ENCODE data around the gene KRTAP4-12.
"Not testable (repeated sequence)": the region's sequence is repeated elsewhere in the genome, so short reads cannot be mapped to it uniquely, and the experiment has no call there.

The KRTAP4-12 gene

GRCh38 chr17:41125064-41125463 lies 1.1 kb upstream of the KRTAP4-12 start:
- DNase-seq = no peak

DNA sequence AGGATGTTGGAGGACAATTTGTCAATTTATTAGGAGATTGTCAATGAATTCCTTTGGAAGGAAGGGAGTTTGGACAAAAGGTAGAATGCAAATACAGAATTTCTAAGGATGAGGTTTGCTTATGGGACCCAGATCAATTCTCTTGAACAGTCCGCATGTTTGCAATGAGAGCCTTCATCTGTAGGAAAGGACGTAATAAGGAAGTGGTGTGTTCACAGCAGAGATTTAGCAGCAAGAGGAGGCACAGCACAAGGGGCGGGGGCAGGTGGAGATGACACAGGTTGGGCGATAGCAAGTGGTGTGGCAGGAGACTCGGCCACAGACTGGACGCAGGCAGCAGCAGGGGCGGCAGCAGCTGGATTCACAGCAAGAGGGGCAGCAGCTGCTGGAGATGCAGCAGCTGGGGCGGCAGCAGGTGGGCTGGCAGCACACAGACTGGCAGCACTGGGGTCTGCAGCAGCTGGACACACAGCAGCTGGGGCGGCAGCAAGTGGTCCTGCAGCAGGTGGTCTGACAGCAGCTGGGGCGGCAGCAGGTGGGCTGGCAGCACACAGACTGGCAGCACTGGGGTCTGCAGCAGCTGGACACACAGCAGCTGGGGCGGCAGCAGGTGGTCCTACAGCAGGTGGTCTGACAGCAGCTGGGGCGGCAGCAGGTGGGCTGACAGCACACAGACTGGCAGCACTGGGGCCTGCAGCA lies 541 bp downstream of the KRTAP4-12 start:
- not testable (repeated sequence) for DNase-seq

DNA sequence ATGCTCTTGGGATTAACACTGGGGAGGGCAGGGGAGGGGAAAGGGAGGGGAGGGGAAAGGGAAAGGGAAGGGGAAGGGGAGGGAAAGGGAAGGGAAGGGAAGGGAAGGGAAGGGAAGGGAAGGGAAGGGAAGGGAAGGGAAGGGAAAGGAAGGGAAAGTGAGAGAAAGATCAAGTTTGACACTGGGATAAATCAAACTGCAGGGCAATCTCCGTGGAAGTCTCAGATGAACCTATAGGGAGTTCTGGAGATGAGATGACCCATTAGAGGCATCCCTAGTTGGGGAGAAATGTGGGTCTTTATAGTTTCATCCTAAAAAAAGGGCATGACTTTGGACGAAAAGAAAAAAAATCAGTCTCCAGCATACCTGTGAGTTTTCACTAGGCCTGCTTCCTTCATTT lies 2.2 kb downstream of the KRTAP4-12 start:
- DNase-seq = no peak

DNA sequence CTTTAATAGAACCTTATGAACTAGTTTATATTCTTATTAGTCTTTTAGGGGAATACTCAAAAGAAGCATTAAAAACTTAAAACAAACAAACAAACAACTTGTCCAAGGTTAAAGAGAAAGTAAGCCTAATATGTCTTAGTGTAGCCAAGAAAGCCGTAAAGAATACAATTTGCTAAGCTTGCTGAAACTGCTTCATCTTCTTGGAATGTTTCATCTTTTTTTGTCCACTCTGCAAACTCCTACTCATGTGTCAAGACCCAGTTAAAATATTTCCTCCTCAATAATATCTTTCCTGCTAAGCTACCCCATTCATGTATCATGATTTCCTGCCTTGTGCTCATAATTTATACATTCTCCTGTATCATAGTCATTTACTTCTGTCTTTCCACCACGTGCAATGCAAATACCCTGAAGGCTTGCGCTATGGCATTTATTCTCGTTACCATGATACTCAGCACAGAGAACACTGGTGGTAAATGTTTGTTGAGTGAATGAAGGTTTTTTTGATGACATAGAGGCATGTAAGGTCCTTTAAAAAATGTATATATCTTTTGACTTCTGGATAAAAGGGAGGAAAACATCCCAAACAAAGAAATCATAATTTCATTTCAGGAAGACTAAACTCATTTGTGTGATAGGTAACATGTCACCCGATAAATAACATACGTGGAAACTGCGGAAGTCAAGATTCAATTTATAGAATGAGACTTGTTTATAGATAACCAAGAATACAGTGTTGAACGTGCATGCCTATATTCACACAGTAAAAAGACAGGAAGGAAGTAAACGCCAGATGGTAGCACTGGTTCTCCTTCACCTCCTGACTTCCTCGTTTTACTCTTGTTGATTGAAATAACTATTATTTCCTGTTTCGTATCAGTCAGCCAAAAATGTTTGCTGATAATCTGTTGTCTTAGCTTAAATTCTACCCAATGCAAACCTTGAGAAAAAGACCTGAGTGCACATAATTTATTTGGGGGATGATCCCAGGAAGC lies 4.0 kb downstream of the KRTAP4-12 start:
- not testable (repeated sequence) for DNase-seq

DNA sequence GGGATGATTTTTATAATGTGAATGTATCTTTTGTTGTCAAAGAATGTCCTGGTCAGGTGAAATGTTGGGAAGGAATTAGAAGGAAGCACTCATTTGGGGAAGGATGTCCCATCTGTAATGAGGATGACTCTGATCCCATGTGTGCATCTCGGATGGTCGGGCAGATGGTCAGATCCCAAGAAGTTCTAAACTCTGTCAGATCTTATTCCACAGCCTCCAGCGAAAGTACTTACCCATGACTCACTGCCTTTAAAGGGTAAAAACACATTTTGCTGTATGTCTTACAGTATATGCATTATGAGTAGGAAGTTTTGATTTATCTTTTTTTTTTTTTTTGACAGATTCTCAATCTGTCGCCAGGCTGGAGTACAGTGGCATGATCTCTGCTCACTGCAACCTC lies 5.3 kb downstream of the KRTAP4-12 start:
- no peak for DNase-seq

- not testable (repeated sequence) for DNase-seq
Observed at GRCh38 chr17:41117846-41118386, 6.1 kb downstream of the KRTAP4-12 start, which contains the start of gene KRTAP4-11. Gene KRTAP4-11 (minus strand): TSS chr17:41118373. CDS start chr17:41118315, 58 bp downstream.

GRCh38 chr17:41116297-41116696 lies 7.7 kb downstream of the KRTAP4-12 start:
- no peak for DNase-seq

- no peak for DNase-seq
Observed at GRCh38 chr17:41111151-41111885, 12.7 kb downstream of the KRTAP4-12 start.

DNA sequence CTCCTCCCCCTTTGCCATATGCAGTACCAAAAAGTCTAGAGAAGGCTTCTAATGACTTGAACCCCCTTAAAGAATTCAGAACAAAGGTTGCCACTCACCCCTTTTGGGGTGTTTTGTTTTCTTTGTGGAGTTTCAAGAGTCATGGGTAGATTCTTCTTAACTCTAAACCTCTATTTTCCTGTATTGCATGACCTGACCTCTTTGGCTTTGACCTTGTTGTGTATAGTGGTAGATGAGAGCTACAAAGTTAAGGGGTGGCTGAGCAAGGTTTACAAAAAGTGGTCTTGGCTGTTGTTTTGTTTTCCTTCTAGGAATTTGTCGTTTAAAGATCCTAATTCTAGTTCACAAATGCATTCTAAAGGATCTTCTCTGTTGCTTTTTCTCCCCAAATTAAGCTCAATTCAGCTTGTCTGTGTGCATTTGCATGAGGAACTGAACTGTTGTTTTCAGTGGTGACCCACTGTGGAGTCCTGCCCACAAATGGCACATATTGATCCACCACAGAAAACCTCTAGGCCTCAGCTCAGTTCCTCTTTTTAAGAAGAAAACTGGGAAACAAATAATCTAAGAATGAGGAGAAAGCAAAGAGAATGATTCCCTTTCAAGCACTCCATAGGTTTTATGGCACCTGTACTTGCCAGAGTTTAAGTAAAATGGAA lies 15.1 kb downstream of the KRTAP4-12 start:
- DNase-seq = not testable (repeated sequence)

- no peak for DNase-seq
Observed at GRCh38 chr17:41107941-41108450, 16.0 kb downstream of the KRTAP4-12 start.

GRCh38 chr17:41105347-41105746 lies 18.6 kb downstream of the KRTAP4-12 start, which contains the start of gene KRTAP4-9:
Gene KRTAP4-9 (plus strand): TSS chr17:41105389. CDS start chr17:41105389, 0 bp downstream.
- DNase-seq = not testable (repeated sequence)

GRCh38 chr17:41104386-41105038 lies 19.5 kb downstream of the KRTAP4-12 start:
- not testable (repeated sequence) for DNase-seq

DNA sequence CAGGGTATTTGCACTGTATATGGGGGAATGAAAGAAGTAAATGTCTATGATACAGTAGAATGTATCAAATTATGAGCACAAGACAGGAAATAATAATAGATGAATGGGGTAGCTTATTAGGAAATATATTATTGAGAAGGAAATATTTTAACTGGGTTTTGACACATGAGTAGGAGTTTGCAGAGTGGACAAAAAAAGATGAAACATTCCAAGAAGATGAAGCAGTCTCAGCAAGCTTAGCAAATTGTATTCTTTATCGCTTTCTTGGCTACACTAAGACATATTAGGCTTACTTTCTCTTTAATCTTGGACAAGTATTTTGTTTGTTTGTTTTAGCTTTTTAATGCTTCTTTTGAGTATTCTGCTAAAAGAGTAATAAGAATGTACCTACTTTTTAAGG lies 20.1 kb downstream of the KRTAP4-12 start:
- no peak for DNase-seq

DNA sequence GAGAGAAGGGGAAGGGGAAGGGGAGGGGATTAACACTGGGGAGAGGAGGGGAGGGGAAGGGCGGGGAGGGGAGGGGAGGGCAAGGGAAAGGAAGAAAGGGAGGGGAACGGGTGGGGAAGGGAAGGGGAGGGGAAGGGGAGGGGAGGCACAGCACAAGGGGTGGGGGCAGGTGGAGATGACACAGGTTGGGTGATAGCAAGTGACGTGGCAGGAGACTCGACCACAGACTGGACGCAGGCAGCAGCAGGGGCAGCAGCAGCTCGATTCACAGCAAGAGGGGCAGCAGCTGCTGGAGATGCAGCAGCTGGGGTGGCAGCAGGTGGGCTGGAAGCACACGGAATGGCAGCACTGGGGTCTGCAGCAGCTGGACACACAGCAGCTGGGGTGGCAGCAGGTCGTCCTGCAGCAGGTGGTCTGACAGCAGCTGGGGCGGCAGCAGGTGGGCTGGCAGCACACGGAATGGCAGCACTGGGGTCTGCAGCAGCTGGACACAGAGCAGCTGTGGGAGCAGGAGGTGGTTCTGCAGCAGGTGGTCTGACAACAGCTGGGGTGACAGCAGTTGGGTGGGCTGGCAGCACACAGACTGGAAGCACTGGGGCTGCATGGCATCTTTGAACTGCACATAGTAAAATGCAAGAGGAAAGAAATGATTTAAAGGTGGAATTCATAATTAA lies 22.3 kb downstream of the KRTAP4-12 start, which contains the start of gene KRTAP4-16:
Gene KRTAP4-16, minus strand, starts transcription at position 624 of the 674 bp plus-strand sequence. Its CDS starts 0 bp downstream, at position 624.
- no peak for DNase-seq

DNA sequence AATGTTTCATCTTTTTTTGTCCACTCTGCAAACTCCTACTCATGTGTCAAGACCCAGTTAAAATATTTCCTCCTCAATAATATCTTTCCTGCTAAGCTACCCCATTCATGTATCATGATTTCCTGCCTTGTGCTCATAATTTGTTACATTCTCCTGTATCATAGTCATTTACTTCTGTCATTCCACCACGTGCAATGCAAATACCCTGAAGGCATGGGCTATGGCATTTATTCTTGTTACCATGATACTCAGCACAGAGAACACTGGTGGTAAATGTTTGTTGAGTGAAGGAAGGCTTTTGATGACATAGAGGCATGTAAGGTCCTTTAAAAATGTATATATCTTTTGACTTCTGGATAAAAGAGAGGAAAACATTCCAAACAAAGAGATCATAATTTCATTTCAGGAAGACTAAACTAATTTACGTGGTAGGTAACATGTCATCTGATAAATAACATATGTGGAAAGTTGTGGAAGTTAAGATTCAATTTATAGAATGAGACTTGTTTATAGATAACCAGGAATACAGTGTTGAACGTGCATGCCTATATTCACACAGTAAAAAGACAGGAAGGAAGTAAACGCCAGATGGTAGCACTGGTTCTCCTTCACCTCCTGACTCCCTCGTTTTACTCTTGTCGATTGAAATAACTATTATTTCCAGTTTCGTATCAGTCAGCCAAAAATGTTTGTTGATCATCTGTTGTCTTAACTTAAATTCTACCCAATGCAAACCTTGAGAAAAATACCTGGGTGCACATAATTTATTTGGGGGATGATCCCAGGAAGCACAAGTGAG lies 24.1 kb downstream of the KRTAP4-12 start:
- not testable (repeated sequence) for DNase-seq

DNA sequence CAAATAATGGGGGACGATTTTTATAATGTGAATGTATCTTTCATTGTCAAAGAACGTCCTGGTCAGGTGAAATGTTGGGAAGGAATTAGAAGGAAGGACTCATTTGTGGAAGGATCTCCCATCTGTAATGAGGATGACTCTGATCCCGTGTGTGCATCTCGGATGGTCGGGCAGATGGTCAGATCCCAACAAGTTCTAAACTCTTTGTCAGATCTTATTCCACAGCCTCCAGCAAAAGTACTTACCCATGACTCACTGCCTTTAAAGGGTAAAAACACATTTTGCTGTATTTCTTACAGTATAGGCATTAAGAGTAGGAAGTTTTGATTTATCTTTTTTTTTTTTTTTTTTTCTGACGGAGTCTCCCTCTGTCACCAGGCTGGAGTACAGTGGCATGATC lies 25.5 kb downstream of the KRTAP4-12 start:
- no peak for DNase-seq

DNA sequence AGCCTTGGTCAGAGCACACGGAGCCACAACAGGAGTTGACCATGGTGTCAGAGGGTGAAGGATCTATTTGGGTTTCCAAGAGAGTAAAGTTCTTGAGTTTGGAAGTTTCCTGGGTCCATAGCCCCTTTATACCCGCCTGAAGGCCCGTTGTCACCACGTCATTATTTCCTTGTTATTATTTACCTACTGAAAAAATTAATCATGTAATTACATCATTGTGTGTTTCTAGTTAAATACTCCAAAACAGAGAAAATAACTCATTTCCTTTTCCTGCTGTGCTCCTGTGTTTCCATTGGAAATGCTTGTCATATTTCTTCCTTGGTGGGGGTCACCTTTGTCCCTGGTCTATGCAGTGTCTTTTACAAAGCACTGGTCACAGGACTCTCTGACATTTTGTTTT lies 25.9 kb downstream of the KRTAP4-12 start, which contains the start of gene KRTAP4-8:
Gene KRTAP4-8, minus strand, starts transcription at position 101 of the 400 bp plus-strand sequence. Its CDS starts 58 bp downstream, at position 43.
- no peak for DNase-seq

DNA sequence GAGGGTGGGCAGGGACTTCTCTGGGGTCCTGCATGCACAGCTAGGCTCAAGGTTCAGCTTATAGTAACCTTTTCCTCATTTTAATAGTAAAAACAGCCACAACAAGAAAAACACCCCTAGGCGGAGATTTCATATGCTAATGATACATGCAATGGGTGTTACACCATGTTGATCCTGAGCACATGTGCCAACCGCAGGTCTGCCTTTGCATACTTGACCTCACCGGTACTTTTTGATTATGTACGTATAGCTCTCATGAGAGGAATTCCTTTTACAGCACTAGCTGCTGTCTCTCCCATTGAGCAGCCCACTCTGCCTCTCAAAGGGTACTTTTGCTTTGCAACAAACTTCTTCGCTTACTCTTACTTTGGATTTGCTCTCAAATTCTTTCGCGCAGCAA lies 27.9 kb downstream of the KRTAP4-12 start:
- DNase-seq = no peak

GRCh38 chr17:41088760-41089352 lies 35.1 kb downstream of the KRTAP4-12 start:
- not testable (repeated sequence) for DNase-seq

Measured in NCI-H1105 treated with DMSO at 0.1 percent for 48 hours (cell line).